ENCODE results near the gene GPR55.

DNA sequence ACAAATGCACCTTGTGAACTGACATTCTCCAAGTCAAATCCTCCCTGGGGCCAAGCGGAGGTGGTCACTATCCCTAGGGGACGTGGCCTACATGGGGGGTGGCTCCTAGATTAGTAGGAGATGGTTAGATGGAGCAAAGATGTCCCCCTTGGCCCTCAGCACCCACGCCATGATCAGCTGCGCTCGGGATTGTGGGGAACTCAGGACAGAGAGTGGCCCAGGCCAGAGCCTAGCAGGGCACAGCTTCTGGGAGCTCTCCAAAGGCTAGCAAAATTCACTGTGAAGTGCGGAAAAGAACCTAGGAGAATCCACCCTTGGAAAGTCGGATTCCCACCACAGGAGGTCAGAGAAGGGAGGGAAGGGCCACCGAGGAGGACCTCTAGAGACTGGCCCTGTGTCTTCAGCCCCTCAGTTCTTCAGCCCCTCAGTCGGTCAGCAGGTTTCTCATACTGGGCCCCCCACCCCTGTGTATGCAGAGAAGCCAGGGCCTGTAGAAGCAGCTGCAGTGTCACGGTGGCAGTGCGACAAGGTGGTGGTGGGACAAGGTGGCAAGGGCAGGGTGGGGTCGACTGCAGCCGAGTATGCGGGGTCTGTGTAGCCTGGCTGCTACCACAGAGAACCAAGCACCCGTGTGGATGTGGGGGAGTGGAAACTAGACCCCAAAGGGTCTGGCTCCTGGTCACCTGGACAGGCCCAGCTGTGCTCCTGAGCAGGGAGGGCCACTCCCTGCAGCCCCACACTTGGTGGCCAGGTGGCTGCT, 18.4 kb downstream of the GPR55 start:
- TF ChIP-seq, protein P1, sequence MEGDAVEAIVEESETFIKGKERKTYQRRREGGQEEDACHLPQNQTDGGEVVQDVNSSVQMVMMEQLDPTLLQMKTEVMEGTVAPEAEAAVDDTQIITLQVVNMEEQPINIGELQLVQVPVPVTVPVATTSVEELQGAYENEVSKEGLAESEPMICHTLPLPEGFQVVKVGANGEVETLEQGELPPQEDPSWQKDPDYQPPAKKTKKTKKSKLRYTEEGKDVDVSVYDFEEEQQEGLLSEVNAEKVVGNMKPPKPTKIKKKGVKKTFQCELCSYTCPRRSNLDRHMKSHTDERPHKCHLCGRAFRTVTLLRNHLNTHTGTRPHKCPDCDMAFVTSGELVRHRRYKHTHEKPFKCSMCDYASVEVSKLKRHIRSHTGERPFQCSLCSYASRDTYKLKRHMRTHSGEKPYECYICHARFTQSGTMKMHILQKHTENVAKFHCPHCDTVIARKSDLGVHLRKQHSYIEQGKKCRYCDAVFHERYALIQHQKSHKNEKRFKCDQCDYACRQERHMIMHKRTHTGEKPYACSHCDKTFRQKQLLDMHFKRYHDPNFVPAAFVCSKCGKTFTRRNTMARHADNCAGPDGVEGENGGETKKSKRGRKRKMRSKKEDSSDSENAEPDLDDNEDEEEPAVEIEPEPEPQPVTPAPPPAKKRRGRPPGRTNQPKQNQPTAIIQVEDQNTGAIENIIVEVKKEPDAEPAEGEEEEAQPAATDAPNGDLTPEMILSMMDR (IDR thresholded peaks at IDR 0.05) = no peak
- no peak for TF ChIP-seq POLR2AphosphoS5 (IDR thresholded peaks at IDR 0.05)
- TF ChIP-seq EP300 (IDR thresholded peaks at IDR 0.05) = no peak
